G401.6 (cell line): ENCODE measurements around the gene CDC42.

ENCODE experiments used
- FAIRE-seq: peaks from 2 replicates; lab custom pipeline; 2012; peaks lifted over from hg19 to GRCh38; lab: Jason Lieb, UNC

The CDC42 gene

DNA sequence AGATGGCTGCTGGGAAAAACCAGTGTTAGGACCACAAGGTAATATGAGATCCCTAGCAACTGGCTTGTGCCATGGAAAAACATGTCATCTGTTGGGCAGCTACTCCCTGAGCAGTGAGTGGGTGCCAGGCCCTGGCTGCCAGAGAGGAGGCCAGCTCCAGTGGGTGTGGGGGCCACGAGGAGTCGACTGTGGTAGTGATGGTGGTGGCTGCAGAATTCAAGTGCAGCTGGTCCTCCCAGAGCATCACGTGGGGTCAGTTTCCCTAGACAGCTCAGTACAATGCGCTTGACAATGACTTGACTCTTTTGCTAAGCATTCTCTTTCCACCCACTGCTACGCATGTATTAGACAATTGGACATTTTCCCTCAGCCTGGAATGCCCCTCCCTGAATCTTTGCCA is 14.5 kb upstream of the CDC42 start:
- no peak for FAIRE-seq

DNA sequence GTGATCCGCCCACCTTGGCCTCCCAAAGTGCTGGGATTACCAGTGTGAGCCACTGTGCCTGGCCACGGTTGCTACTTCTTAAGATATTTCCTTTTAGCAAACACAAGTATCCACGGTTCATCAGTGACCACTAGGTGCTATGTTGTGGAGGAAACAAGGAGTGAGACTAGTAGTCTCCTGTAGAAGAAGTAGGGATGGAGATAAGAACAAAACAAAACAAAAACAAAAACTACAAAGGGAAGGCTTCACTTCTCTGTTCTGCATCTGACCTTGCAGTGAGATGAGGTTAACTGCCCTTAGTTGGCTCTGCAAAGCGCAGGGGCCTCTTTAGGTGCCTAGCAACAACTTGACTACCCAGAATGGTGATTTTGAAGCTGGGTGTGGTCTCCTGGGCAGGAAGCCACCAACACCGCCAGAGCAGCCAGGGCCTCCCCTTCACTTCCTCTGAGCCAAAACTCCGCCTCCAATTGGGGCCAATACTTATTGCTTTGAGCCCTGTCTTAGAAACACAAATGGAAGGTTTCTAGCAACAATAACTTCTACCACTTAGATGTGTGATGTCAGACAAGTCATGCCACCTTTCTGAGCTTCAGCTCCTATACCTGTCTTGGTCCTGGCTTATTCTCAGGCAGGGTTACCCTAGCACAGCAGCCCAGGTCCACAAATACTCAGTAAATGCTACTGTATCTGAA is 12.8 kb upstream of the CDC42 start:
- FAIRE-seq: no peak

DNA sequence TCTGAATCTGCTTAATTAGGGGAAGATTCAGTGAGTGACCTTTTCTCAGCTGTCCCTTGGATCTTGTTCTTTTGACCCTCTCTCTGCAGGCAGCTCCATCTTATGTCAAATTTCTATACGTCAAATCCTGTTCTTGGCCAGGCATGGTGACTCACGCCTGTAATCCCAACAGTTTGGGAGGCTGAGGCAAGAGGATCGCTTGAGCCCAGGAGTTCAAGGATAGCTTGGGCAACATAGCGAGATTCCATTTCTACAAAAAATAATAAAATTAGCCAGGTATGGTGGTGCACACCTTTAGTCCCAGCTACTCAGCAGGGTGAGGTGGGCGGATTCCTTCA is 12.3 kb upstream of the CDC42 start:
- no peak for FAIRE-seq

DNA sequence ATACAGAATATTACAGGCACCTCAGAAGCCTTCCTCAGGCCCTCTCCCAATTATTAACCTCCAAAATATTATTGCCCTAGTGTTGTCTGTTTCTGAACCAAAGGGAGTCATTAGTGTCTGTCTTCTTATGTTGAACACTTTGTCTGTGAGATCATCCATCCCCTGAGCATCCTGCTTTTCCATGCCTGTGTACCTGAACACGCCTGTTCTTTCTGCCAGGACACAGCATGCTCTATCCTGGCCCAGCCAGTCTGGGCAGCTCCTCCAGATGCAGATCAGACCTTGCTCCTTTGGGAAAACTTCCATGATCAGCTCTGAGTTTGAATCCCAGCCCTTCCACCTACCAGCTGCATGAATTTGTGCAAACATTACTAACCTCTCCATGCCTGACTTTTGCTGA is 11.0 kb upstream of the CDC42 start:
- FAIRE-seq: no peak

DNA sequence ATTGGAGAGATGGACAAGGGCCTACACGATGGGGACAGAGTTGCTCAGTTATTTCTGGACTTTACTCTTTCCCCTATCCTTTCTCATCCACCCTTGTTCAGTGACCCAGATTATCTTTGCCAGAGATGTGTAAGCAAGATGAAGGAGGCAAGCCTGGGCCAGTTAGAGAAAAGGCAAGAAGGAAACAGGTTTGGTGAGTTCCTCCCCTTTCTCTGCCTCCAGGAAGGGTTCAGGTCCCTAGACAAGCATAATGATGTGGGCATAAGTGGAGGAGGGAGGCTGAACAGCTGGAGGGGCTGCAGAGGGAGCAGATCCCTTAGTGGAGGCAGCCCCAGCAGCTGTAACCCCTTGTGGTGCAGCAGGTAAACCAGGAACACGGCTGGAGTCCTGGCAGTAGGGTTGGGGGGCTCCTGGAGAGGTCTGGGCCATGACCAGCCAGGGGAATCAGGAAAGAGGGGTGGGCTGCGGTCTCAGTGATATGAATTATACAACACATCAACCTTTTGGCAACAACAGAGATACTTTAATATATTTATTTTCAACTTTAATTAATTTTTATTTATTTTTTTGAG is 9.2 kb upstream of the CDC42 start:
- no peak for FAIRE-seq

DNA sequence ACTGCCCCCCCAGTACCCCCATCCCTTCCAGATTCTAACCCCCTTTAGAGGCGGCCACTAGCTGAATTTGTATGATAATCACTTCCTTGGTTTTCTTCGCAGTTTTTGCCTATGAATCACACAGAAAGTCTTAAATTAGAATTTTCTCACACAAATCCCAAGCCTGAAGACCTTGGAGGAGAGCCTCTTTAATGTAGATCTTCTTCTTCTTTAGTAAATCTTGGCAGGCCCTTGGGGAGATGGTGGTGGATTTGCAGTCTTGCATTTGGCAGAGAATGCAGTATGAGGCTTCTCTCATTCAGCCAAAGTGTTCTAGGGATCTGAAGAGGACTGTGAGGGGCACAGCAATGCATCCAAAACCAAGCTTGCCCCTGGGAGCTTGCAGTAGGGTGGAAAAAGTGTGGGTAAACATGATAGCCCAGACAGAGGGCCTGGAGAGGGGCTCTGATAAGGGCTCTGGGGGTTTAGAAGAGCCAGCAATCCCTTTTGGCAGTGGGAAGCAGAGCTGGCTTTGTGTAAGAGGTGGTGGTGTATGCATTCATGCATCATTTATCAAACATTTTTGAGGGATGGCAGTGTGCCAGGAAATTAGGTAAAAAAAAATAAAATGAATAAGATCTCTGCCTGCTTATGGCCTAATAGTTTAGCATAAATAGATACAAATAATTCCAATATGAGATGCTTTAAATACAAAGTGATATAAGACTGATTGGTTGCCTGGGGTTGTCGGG is 7.7 kb upstream of the CDC42 start:
- no peak for FAIRE-seq

DNA sequence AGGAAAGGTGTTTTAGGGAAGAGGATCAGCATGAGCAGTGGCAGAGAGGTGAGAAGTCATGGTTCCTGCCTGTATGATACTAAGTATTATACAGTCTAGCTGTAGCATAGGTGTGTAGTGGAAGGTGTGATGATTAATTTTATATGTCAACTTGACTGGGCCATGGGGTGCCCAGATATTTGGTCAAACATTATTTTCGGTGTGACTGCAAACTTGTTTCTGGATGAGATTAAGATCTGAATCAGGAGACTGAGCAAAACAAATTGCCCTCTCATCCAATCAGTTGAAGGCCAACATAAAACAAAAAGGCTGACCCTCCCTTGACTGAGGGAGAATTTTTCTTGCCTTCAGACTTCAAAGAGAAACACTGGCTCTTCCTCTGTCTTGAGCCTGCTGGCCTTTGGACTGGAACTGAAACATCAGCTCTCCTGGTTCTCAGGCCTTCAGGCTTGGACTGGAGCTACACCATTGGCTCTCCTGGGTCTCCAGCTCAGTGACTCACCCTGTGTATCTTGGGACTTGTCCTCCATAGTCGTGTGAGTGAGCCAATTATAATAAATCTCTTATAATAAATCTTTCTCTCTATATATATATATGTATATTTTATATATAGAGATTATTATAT is 6.8 kb upstream of the CDC42 start:
- no peak for FAIRE-seq

DNA sequence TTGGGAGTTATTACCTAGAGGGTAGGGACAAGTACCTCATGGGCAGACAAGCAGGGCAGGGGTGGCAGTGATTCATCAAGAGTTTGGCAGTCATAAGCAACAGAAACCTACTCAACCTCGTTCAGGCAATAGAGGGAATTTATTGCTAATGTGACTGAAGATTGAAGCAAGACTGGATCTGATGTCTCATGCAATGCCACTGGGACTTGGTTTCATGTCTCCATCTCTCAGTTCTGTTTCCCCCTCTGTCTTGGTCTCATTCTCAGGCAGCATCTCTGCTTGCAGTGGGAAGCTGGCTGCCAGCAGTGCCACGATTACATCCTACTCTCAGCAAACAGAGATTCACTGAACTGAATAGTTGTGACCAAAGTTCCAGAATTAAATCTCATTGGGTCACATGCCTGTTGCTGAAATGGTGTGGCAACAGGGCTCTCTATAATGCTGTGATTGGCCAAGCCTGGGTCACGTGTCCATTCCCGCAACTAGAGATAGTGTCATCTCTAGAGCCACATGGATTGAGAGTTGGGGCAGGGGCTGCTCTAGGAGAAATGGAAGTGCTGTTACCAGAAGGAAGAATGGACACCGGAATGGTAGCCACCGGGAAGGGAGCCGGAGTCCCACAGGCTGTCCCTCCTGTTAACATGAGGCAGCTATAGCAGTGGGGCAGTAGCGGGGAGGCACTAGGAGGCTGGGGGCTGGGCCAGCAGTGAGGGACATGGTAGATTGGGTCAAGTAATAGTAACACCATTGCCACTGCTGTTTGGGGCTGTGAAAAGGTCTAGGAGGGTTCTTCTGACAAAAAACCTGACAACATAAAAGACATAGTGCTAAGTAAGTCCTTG is 3.9 kb upstream of the CDC42 start:
- FAIRE-seq: no peak

DNA sequence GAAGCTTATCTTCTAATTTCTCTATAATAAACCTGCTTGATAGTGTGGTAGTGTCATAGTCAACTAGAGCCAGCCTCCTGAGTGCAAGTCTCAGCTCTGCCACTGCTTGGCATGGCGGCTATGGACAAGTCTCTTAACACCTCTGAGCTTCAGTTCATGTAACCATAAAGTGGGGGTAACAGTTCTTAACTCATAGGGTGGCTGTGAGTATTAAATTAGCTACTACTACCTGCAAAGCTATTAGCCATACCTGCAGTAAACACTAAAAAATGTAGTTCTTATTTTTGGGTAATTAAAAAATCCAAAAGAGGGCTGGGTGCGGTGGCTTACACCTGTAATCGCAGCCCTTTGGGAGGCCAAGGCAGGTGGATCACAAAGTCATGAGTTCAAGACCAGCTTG is 2.2 kb upstream of the CDC42 start:
- no peak for FAIRE-seq

DNA sequence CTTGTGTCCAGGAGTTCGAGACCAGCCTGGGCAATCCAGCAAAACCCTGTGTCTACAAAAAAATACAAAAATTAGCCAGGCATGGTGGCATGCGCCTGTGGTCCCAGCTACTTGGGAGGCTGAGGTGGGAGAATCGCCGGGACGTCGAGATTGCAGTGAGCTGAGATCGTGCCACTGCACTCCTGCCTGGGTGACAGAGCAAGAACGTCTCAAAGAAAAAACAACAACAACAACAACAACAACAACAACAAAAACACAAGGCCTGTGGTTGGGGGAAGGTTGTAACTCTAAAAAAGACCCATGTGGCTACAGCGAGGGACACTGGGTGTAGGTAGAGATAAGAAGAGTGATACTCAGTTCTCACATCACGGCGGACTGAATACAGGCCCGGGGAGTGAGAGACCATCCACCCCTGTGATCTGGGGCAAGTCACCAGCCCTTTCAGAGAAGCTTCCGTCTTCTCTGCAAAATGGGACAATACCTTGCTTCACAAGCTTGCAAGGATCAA is 848 bp upstream of the CDC42 start:
- no peak for FAIRE-seq

DNA sequence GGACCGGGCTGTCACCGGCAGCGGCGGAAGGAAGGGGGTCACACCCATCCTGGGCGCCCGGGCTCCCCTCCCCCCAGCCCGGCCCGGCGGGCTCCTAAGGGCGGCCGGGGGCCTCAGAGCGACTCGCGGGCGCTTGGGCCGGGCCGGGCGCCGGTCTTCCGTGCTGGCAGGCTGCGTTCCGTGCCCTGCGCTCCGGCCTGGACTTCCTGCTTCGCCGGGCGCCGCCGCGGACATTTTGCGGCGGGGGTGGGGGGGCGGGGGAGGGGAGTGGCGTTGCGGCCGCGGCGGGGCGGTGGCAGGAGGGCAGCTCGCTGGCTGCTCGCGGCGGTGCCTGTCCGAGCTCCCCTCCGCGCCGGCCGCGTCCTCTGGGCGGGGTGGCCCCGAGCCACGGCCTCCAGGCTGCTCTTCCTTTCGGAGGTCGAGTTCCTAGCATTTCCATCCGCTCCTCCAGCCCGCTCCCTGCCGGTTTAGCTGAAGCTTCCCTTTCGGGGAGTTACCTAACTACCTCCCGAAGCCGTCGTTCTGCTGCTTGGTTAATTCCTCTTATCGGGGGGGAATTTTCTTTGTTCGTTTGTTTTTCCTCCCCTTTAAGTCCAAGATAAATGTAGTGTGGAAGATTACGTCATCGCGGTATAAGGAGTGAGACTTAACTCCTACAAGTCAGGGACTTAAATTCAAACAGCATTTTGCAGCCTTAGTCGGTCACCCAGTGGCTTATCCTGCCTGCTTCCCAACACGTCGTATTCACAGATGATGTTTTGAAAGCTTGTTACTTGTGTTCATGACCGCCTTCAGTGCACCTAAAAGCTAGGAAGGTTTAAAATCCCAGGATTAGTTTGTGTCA is 730 bp downstream of the CDC42 start:
- FAIRE-seq: no peak

DNA sequence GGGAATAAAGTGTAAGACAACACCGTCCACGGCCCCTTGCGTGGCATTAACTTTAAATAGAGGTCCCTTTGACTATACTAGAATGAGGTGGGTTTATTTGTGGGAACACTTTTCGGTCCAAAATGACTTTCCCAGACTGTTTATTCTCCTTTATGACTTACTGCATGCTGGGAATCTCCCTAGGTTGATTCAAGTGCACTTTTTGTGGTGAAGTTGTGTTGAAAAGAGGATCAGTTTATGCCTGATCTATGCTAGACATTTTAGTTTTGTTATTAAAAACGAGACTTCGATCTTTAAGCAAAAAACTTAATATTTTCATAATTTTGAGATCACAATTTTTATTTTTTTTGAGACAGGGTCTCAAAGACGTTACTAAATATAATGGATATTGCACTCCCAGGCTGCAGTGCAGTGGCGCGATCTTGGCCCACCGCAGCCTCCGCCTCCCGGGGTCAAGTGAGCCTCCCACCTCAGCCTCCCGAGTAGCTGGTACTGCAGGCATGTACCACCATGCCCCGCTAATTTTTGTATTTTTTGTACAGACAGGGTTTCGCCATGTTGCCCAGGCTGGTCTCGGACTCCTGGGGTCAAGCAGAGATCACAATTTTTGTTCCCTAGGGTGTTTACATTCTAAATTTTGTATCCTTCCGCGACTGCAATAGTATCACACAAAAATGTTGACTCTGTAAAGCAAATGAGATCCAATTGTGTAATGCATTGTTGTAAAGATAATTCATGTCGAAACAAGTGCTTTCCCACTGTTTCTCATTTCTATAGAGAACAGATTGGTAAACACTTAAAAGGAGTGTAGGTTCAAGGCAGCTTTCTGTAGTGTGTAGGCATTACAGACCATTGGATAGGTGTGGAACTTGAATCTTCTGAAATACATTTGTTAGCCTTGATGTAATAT is 1.6 kb downstream of the CDC42 start:
- FAIRE-seq: no peak

DNA sequence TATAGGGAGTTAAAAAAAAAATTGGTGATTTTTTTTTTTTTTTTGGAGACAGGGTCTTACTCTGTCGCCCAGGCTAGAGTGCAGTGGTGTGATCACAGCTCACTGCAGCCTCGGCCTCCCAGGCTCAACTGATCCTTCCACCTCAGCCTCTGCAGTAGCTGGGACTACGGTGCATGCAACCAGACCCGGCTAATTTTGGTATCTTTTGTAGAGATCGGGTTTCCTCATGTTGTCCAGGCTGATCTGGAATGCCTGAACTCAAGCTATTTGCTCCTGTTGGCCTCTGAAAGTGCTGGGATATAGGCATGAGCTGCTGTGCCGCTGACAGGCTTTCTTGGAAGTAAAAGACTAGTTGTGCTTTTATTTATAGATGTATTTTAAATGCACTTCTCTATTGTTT is 3.0 kb downstream of the CDC42 start:
- FAIRE-seq: no peak

DNA sequence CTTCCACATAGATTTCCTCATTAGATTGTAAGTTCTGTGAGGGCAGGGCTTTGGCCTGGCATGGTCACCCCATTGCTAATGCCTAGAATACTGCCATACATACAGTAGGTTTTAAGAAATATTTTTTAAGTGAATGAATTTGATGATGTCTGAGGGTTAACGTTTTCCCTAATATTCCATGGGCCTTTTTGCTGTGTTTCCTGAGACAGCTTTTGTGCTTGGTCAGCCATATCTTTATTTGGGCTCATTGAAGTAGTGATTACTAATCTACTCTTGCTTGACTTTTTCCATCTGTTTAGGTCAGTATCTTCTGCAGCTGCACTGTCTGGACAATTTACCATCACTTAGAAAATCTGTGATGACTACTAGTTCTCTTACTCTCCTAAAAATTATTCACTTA is 3.5 kb downstream of the CDC42 start:
- FAIRE-seq: no peak

DNA sequence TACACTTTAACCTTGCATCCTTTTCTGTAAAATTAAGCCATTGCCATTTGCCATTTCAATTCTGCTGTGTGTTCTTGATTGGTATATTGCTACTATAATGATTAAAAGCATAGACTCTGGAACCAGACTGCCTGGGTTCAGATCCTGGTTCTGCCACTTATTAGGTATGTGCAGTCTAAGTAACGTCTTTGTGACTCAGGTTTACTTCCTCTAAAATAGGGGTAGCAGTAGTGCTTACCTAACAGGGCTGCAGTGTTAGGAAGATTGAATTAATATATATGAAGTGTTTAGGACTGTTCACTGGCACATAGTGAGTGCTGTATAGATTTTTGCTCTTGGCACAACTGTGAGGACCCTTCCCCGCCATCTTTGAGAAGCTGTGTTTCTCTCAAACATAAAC is 4.4 kb downstream of the CDC42 start:
- no peak for FAIRE-seq

DNA sequence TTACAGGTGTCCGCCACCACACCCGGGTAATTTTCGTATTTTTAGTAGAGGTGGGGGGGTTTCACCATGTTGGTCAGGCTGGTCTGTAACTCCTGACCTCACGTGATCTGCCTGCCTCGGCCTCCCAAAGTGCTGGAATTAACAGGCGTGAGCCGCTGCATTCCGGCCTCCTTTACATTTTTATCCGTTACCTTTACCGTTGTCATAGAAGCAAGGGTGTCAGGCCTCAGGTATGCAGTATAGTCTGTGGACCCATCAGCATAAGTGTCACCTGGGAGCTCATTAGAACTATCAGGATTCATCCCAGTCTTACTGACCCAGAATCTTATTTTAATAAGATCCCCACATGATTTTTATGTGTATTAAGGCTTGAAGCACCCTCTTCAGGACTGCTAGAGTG is 5.4 kb downstream of the CDC42 start:
- no peak for FAIRE-seq

DNA sequence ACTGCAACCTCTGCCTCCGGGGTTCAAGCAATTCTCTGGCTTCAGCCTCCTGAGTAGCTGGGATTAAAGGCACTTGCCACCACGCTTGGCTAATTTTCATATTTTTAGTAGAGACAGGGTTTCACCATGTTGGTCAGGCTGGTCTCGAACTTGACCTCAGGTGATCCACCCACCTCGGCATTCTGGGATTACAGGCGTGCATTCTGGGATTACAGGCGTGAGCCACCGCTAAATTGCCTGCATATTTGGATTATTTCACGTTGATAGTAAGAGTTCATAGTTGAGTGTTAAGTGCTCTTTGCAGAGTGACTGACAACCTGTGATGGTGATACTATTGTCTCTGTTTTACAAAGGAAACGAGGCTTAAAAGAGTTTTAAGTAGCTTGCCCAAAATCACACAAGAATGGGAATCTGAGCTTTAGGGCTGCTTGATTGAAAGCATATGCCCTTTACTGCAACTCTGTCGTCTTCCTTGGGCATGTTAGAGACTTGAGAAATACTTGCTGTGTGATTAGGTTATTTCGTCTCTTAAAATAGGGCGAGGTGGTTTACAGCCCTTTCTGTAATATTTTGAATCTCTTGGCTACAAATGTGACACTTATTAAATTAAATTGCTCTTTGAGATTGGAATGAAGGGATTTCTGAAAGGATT is 12.4 kb downstream of the CDC42 start:
- no peak for FAIRE-seq

DNA sequence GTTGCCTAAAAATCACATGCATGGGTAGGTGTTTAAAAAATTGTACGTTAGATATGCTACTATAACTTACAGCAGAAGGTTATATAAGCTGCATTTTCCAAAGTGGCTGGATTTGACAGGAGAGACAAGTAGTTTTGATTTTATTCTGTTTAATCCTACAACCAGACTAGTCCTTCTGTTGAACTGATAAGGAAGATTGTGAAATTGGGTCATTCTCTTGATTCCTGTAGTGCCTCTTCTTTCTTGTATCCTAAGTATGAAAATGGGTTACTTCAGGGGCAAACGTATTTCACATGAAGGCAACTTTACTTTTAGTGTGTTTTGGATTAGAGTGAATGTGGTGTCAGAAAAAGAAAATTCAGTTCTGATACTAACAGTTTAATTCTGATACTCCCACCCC is 19.0 kb downstream of the CDC42 start:
- FAIRE-seq: no peak

DNA sequence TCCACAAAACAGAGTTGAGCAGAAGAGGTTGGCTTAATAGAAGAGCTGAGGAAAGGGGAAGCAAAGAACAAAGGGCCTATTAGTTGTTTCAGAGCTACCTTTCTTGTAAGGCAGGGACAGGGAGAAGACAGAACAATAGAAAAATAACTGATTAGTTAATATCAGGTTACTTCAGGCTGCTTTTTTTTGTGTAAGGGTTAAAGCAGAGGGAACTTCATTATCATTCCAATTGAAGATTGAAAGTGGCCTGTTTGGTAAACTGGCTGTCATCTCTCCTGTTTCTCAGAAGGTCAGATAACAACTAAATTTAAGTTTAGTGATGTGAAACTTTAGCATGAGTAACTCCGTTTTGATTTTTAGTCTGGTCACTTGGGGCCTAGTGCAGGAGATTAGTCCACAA is 22.3 kb downstream of the CDC42 start:
- FAIRE-seq: no peak

DNA sequence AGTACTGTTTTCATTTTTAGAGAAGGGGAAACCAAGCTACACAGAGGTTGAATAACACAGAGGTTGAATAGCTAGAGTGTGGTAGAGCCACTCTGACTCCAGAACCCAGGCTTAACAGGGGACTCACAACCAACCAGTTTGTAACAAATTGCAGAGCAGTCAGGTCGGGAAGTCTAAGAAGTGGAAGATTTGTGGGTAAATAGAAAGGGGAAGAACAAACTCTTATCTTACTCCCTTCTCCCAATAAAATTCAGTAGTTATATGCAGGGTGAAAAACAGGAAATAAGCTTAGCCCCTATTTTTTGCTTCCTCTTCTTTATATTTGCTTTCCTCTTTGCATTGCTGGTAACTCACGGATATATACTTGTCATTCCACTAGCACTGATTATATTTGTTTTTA is 23.2 kb downstream of the CDC42 start:
- no peak for FAIRE-seq
